Right renal cortex interstitium (tissue), 3 donors: ENCODE measurements around the gene ATPAF1. TPM values are rescaled to one million over a fixed set of nuclear protein-coding genes. Genes with fewer than 3 reads are reported as not detected.
"Not testable (repeated sequence)": the region's sequence is repeated elsewhere in the genome, so short reads cannot be mapped to it uniquely, and the experiment has no call there.

Experiments
- DNase-seq, 3 donors: peaks; one replicate each; pipeline ENCODE4 v3.0.0-alpha.2; 2013; ENCODE audit warnings: low read depth in 3 of 3, low spot score in 2 of 3
- polyA plus RNA-seq, 3 donors: library from polyadenylated mRNA; unstranded; fragments of 120-200 nt; gene quantifications; one replicate each; pipeline ENCODE4 v1.2.1, GENCODE V29; 2013; ENCODE audit not compliant: insufficient read length in 3 of 3

Gene ATPAF1
- polyA plus RNA-seq, 3 donors: 107 to 121 (median 116) TPM

- DNase-seq: no peak
Observed at GRCh38 chr1:46682064-46682463, 13.9 kb upstream of the ATPAF1 start.

GRCh38 chr1:46681333-46682034 is 13.3 kb upstream of the ATPAF1 start:
- DNase-seq: no peak

DNA sequence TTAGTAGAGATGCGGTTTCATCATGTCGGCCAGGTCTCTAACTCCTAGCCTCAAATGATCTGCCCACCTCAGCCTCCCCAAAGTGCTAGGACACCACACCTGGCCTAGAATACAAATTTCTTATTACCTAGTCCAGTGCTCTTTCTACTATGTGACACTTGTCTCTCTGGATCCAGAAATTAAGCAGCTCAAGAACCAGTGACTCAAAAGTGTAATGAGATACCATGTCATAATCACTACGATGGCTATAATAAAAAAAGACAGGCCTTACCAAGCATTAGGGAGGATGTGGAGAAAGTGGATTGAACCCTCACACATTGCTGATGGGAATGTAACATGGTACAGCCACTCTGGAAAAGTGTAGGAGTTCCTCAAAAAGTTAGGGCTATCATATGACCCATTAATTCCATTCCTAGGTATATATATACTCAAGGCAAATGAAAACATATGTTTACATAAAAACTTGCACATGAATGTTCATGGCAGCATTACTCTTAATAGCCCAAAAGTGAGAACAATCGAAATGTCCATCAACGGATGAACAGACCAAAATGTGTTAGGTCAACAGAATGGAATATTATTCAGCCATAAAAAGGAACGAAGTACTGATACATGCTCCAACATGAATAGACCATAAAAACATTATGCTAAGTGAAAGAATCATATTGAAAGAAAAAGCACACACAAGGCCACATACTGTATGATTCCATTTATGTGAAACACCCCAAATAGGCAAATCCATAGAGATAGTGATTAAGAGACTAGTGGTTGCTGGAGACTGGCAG is 11.8 kb upstream of the ATPAF1 start:
- no peak for DNase-seq

GRCh38 chr1:46677339-46677738 is 9.2 kb upstream of the ATPAF1 start:
- no peak for DNase-seq

- no peak for DNase-seq
Observed at GRCh38 chr1:46676531-46676930, 8.4 kb upstream of the ATPAF1 start.

GRCh38 chr1:46675549-46676314 is 7.6 kb upstream of the ATPAF1 start:
- DNase-seq: no peak

DNA sequence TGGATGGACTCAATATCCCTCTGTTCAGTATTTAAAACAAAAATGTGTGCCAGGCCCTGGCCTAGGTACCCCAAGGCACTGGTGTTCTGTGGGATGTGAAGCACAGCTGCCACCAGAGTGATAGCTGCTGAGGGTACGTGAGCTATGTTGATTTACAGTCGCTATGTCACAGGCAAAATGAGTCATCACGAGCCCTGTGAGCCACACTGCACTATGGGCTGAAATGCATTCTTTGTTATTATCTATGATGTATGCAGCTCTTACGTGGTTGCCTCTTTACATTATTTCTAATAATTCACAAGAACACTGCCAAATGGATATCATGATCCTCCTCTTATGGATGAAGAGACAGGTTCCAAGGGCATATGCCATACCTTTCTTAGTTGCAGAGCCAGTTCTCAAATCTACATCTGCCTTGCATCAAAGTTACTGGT is 5.6 kb upstream of the ATPAF1 start:
- DNase-seq: no peak

DNA sequence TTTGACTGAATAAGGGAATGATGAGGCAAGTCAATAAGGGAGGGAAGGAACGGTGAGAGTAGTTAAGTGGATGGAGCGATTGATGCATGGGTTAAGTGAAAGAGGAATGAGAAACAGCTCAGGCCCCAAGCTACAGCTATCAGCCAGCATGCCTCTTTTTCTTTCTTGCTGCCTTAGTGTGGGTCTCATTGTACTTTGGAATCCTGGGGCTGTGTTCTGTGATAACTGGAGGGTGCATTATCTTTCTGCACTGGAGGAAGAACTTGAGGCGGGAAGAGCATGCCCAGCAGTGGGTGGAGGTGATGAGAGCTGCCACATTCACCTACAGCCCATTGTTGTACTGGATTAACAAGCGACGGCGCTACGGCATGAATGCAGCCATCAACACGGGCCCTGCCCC is 4.5 kb upstream of the ATPAF1 start:
- no peak for DNase-seq

- DNase-seq: no peak
Observed at GRCh38 chr1:46671554-46671953, 3.4 kb upstream of the ATPAF1 start, which contains the start of gene TEX38. TSS of gene TEX38 (plus strand) at chr1:46671854. CDS start at chr1:46671935, 81 bp downstream.

DNA sequence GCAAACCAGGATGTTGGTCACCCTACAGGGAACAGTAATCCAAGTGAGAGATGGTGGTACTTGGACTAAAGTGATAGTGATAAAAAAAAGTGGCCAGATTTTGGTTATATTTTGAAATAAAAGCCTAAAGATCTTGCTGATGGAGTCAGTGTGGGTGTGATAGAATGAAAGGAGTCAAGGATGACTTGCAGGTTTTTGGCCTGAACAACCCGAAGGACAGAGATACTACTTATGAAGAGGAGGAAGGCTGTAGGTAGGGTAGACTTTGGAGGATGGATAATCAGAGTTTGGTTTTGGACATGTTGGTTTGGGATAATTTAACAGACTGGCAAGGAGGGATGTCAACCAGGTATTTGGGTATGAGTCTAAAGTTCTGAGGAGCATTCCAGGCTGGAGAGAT is 2.0 kb upstream of the ATPAF1 start:
- no peak for DNase-seq

DNA sequence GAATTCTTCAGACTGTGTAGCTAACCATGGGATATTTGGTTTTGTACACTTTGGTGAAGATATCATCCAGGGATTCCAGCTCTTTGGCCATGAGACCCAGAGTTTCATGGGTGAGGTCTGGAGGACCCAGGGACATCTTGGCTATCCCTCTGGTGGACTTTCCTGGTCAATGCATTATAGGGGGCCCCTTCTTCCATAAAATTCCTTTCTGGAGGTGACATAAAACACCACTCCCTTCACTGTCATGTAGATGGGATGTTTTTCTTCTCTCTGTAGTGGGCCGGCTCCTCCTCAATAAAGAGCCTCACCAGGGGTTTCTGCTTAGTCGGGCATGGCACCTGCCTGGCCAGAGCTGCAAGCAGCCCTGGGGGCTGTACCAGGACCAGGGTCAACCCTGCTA is 2.2 kb downstream of the ATPAF1 start:
- no peak for DNase-seq

DNA sequence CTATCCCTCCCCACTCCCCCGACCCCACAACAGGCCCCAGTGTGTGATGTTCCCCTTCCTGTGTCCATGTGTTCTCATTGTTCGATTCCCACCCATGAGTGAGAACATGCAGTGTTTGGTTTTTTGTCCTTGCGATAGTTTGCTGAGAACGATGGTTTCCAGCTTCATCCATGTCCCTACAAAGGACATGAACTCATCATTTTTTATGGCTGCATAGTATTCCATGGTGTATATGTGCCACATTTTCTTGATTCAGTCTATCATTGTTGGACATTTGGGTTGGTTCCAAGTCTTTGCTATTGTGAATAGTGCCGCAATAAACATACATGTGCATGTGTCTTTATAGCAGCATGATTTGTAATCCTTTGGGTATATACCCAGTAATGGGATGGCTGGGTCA is 5.2 kb downstream of the ATPAF1 start:
- not testable (repeated sequence) for DNase-seq

GRCh38 chr1:46660116-46660515 is 8.0 kb downstream of the ATPAF1 start:
- not testable (repeated sequence) for DNase-seq

GRCh38 chr1:46659307-46659870 is 8.8 kb downstream of the ATPAF1 start:
- DNase-seq: no peak

GRCh38 chr1:46657775-46658174 is 10.4 kb downstream of the ATPAF1 start:
- DNase-seq: no peak

- DNase-seq: no peak
Observed at GRCh38 chr1:46656643-46657042, 11.5 kb downstream of the ATPAF1 start.

- no peak for DNase-seq
Observed at GRCh38 chr1:46655848-46656247, 12.3 kb downstream of the ATPAF1 start.

GRCh38 chr1:46654698-46655097 is 13.5 kb downstream of the ATPAF1 start:
- DNase-seq: not testable (repeated sequence)

DNA sequence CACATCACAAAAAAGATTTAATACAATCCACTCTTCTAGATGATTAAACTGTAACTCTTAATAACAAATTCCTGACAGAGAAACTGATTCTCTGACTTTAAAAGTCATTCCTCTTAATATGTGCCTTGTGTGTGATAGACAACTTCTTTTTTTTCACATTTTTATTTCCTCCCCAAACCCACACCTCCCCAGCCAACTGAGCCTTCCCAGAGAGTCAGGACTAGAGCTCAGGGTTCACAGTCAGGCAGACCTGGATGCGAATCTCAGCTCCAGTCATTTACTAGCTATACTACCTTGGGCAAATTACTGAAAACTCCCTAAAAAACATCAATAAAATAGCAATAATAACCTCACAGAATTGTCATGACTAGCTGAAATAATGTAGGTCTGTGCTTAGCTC is 14.2 kb downstream of the ATPAF1 start:
- no peak for DNase-seq

- peak in 1 of 3 donors; percentile 10 for DNase-seq
Observed at GRCh38 chr1:46653405-46653958, 14.7 kb downstream of the ATPAF1 start.
